Brain pericyte (primary cell): ENCODE measurements around the gene SYNCRIP.
"Not testable (repeated sequence)": the region's sequence is repeated elsewhere in the genome, so short reads cannot be mapped to it uniquely, and the experiment has no call there.

Experiments used
- DNase-seq: peaks from one replicate; pipeline ENCODE4 v3.0.0-alpha.2; 2012; ENCODE audit warnings: low read depth, low spot score

The SYNCRIP gene

DNA sequence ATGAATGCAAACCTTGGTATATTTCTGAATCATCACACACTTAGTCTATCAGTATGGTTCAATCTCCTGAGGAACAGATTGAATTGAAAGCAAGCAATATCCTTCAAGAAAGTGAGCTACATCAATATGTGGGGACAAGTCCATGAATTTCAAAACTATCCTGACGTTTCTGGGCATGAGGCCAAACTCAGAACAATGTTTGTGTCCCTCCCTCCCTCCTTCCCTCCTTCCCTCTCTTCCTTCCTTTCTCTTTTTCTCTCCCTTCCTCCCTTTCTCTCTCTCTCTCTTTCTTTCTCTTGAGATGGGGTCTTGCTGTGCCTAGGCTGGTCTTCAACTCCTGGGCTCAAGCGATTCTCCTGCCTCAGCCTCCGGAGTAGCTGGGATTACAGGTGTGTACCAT is 27.9 kb upstream of the SYNCRIP start:
- no peak for DNase-seq

GRCh38 chr6:85669735-85670194 is 27.1 kb upstream of the SYNCRIP start:
- no peak for DNase-seq

- DNase-seq, result no peak
Observed at GRCh38 chr6:85662251-85662650, 19.6 kb upstream of the SYNCRIP start.

GRCh38 chr6:85660181-85660611 is 17.5 kb upstream of the SYNCRIP start:
- DNase-seq, result no peak

GRCh38 chr6:85650606-85651005 is 7.9 kb upstream of the SYNCRIP start:
- no peak for DNase-seq

DNA sequence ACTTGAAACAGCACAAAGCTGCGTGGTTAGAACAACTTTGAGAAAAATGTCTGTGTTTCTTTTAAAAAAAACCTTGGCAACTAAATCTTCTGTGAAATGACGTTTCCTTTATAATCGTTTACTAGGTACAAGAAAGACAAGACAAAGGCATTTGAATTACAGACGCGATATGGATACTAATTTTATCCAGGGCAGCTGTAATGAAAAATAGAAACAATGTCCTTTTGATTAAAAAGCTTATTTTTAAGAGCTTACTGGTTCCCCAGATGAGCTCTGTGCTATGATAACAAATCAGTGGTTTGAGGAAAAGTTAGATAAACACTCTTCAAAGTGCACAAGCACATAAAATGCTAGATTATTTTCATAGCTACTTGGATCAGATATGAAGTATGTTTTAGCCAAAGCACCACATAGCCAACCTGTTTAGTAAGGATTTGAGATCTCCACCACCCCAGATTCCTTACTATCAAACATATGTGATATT is 1.6 kb upstream of the SYNCRIP start:
- no peak for DNase-seq

- DNase-seq, result peak; percentile 72
Observed at GRCh38 chr6:85643537-85644278, 1.0 kb upstream of the SYNCRIP start.

DNA sequence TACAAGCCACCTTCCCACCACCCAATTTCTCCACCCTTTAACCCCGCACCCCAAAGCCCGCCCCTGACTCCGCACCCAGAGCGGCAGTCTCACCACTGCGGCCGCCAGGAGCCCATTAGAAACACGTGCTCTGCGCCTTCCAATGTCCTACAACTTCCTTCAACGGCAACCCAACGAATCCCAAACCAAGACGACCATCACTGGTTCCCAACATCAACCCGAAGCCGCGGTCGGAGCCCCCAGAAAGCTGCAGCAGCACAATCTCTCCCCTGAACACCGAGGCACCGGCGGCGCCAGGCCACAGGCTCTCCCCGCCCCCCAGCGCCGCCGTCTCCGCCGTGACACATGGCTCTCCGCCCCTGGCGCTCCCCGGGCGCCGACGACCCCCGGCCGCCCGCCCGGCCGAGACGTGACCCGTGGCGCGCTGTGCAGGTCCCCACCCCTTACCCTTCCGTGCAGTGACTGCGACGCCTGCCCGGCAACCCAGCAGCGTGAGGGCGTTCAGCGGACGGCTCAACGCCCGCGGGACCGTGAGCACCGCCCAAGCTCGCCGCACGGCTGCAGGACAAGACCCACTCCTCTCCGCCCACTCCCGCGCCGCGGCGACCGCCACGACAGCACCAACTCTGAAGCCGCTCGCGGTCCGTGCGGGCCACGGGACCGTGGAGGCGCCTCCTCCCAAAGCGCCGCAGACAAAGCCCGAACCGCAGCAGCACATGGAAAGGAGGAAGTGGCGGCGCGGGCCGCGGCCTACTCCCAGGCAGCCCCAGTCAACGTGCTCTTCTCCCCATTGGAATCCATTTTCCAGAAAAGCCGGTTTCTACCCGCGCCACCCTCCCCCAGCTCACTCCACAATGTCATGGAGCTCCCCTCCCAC is 551 bp downstream of the SYNCRIP start:
- peak; percentile 3 for DNase-seq

DNA sequence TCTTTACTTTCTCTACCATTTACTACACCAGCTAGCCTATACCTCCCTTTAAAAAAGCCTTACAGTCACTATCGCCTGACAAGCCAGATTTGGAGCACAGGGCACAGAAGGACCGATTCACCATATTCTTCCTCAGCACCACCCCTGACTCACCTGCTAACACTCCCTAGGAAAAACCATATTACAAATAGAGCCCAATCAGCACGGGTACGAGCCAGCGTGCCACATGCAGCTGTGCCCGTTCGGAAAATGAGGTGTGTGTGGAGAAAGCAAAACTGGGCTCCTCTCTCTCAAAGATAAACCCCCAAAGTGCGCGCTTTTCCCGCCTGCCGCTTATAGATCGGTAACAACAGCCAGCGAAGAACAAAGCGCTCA is 1.2 kb downstream of the SYNCRIP start:
- DNase-seq, result no peak

- DNase-seq, result no peak
Observed at GRCh38 chr6:85640821-85641220, 1.9 kb downstream of the SYNCRIP start.

DNA sequence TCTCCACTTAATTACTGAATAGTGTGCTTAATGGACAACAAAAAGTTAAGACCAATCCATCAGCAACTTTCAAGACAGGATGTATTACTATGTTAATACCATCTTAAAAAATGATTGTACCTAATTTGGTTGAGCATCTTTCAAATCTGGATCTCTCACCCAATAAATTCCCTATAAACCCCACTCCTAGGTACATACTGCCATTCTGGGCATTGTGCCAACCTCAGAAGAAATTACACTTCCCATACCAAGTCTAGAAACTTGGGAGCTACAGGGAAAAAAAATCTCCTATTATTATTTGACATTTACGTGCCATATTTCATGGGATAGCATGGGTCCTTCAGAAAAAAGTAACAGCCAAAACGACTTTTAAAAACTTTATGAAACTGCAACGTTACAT is 5.1 kb downstream of the SYNCRIP start:
- no peak for DNase-seq

DNA sequence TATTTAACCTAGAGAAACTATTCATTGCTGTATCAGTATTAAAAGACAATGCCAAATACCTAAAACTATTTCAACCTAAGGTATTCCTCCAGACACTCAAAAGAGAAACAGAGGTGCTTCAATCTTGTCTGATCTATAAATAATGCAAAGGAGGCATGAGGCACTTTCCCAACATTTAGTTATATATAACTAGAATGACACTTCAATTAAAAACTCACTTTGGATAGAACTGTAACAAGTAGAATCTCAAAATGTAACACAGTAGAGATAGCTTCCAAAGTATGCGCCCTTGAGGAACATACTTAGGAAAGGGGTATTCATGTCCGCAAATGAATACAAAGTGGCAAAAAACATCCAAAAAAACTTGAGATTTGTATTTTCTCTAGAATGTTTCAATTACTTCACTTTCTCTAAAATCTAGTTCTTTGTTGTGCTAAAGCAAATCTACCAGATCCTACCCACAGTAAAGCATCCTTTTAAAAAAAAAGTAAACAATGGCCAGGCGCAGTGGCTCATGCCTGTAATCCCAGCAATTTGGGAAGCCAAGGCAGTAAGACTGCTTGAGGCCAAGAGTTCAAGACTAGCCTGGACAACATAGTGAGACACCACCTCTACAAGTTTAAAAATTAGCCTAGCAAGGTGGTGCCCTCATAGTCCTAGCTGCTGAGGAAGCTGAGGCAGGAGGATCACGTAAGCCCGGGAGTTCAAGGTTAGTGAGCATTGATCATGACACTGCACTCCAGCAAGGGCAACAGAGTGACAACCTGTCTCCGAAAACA is 10.3 kb downstream of the SYNCRIP start:
- no peak for DNase-seq

DNA sequence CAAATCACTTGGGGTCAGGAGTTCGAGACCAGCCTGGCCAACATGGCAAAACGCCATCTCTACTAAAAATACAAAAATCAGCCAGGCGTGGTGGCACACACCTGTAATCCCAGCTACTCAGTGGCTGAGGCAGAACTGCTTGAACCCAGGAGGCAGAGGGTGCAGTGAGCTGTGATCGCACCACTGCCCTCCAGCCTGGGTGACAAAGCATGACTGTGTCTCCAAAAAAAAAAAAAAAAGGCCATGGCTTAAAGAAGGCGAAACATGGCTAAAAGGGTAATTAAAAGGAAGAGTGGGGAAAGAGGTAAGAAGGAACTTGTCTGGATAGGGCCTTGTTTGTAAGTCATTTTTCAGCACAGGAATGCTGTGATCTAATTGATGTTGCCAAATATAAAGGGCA is 11.6 kb downstream of the SYNCRIP start:
- not testable (repeated sequence) for DNase-seq

DNA sequence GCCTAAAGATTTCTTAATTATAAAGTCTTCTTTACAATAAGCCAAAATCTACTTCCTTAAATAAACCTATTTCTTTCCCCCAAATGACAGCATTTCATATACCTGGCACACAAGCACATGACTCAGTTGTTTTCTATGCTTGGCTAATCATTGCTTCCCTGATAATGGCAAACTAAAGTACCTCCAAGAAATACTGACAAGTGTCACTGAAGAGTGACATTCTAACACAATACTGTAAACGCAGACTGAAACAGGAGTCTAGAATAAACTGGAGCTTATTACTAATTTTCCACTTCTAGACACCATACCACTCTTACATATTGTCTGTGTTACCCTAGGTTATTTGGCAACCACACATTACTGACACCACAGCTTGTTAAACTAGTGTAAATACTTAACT is 14.3 kb downstream of the SYNCRIP start:
- no peak for DNase-seq

GRCh38 chr6:85620308-85620707 is 22.4 kb downstream of the SYNCRIP start:
- DNase-seq, result no peak

DNA sequence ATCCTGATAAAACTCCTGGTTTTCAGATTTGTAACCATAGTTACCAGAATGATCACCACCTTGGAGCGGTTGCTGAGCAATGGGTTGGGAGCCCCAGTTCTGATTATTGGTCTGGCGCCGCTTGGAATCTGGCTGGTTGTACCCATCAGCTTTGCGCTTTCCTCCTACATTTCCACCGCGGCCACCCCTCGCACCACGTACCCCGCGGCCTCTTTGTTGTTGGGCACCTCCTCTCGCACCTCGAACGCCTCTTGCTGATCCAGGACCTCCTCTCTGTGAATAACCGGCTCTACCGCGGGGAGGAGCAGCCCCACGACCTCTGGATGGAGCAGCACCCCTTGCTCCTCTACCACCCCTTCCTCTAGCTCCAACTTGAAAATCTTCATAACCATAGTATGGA is 27.9 kb downstream of the SYNCRIP start:
- DNase-seq, result no peak

DNA sequence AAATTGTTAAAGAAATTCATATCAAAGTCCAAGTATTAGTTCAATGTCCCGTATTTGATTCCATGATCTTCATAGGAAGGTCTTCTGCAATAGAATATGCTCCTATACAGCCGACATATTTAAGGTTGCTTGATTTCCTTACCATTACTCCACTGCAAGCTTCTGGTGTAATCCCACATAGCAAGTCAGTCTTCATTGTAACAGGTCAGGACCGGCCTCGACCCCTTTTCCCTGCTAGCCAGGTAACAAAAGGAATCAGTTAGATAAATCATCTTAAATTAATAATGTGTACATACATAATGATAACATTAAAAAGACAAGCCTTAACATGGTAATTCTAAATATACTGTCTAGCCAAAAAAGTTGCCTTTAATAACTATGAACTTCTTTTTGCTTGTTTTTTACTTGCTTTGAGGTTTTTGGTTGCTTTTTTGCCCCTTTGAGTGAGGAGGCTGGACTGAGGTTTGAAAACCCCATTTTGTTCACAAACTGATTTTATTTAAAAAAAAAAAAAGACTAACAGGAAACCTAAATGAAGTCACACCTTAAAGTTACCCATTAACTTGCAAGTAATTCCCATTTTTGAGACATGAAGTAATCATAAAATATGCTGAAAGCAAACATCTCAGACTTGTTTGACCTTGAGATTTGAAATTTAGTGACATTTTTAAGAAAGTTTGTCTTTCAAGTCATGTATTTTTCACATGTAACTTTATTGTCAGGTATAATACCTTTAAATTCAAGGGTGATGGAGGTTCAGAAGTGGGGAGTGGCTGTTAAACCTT is 29.8 kb downstream of the SYNCRIP start:
- DNase-seq, result no peak

DNA sequence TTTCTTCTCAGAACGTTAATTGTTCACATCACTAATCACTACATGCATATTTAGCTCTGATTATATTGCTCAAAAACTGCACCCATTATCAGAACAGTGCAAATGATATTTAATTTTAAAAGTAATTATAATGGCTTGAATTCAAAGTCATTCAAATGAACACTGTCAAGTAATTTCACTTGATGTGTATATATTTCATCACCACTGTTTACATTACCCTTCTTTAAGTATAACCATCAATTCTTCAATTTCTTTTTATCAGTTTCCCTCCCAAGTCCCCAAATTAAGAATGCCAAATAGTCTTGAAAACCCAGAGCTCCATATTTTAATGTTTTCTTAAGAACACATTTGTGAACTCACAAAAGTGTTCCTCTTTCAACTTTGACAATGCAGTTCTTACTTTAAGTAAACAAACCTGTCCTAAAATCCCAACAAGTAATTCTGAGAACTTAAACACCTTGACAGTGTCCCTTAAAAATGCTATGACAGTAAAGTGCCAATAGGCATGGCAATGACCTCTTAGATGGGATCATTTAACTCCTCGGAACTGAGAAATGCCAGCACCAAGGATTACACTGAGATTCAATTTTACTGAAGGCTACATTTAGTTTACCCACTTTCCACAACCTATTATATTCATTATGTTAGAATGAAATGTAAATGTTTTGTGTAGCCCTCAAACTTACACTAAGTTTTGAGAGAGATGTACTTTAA is 32.3 kb downstream of the SYNCRIP start:
- no peak for DNase-seq

DNA sequence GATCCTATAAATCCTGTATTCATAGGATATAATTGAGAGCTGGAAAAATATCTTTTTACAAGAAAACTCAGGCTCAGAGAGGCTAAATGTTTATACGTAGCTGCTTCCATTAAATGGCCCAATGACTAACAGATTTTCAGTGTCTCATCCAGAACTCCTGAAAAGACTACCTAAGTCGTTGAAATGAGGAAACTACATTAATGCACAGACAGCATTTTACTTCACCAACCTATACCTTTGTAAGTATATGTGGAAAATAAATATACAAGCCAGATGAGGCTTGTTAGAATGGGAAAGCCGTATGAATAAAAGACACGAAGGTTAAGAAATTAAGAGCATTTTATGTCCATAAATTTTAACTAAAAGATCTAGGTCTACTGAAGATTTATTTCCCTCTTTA is 40.6 kb downstream of the SYNCRIP start:
- no peak for DNase-seq

DNA sequence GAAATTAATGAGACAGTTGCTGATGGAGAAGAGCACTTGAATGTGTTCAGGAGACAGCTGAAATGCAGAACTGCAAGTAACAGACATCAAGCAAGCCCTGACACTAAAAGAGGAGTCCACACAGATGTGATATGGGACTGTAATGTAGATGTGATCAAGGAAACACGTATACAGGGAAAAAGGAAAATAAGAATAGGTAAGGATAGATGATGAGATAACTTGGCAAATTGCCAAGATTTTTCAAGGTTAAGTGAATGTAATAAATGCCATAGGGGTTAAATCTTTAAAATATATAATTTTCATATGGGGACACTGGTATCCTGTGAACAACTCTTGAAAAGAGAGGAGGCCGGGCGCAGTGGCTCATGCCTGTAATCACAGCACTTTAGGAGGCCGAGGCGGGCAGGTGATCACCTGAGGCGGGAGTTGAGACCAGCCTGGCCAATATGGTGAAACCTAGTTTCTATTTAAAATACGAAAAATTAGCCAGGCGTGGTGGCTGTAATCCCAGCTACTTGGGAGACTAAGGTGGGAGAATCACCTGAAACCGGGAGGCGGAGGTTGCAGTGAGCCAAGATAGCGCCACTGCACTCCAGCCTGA is 41.9 kb downstream of the SYNCRIP start:
- no peak for DNase-seq
